ENCODE results near the gene SERPINA12. TPM values are rescaled to one million over a fixed set of nuclear protein-coding genes. Genes with fewer than 3 reads are reported as not detected.
A peak's percentile ranks its signal among the peaks of the same experiment; 100 is the strongest.

Gene SERPINA12
- total RNA-seq, 2 donors from 2014 or later, result not detected

GRCh38 chr14:94462763-94463572 is 46.3 kb downstream of the SERPINA12 start:
- Mint-ChIP-seq H3K27me3 (ENCODE audit: low read depth) (peaks cover 3% of the 10 kb centered on the region), H3K4me3 (no peak overlapping the region), H3K36me3 (ENCODE audit: insufficient read depth in 2 of 2) (peaks cover 2 to 5% of the 10 kb centered on the region in 2 donors), H3K4me1 (ENCODE audit: low read depth) (no peaks in the 10 kb centered on the region), H3K9me3 (peaks cover 9 to 15% of the 10 kb centered on the region in 2 donors), H3K27ac (no peak overlapping the region)
- DNase-seq (no peak), ATAC-seq (replicated peaks in 1 of 2) (no peak)

GRCh38 chr14:94462219-94462551 is 47.1 kb downstream of the SERPINA12 start:
- H3K27ac Mint-ChIP-seq, result no peak overlapping the region
- H3K4me1 Mint-ChIP-seq (ENCODE audit: low read depth), result no peaks in the 10 kb centered on the region
- no peaks in the 10 kb centered on the region for H3K27me3 Mint-ChIP-seq (ENCODE audit: low read depth)
- peaks cover 2 to 5% of the 10 kb centered on the region in 2 donors for H3K36me3 Mint-ChIP-seq (ENCODE audit: insufficient read depth in 2 of 2)
- ATAC-seq (replicated peaks in 1 of 2) (no peak), DNase-seq (no peak)
- no peak overlapping the region for H3K4me3 Mint-ChIP-seq
- H3K9me3 Mint-ChIP-seq, result peaks cover 4 to 11% of the 10 kb centered on the region in 2 donors

- peaks cover 3% of the 10 kb centered on the region for H3K27me3 Mint-ChIP-seq (ENCODE audit: low read depth)
- H3K27ac Mint-ChIP-seq, result no peak overlapping the region
- H3K4me3 Mint-ChIP-seq, result no peak overlapping the region
These were observed 47.6 kb downstream of the SERPINA12 start for GRCh38 chr14:94461526-94462218.

GRCh38 chr14:94460631-94461416 is 48.4 kb downstream of the SERPINA12 start:
- no peak overlapping the region for H3K4me3 Mint-ChIP-seq
- no peak for DNase-seq
- peaks cover 9% of the 10 kb centered on the region for H3K27me3 Mint-ChIP-seq (ENCODE audit: low read depth)
- peaks cover 5 to 8% of the 10 kb centered on the region in 2 donors for H3K9me3 Mint-ChIP-seq
- no peaks in the 10 kb centered on the region for H3K4me1 Mint-ChIP-seq (ENCODE audit: low read depth)
- no peak overlapping the region for H3K27ac Mint-ChIP-seq
- ATAC-seq (replicated peaks in 1 of 2), result peak in 1 of 2 donors; percentile 50
- peaks cover 2% of the 10 kb centered on the region in 2 donors for H3K36me3 Mint-ChIP-seq (ENCODE audit: insufficient read depth in 2 of 2)

More at GRCh38 chr14:94461526-94462218, 47.6 kb downstream of the SERPINA12 start:
- DNase-seq, result no peak
- Mint-ChIP-seq H3K9me3 (peaks cover 5 to 11% of the 10 kb centered on the region in 2 donors), H3K36me3 (ENCODE audit: insufficient read depth in 2 of 2) (peaks cover 2 to 5% of the 10 kb centered on the region in 2 donors), H3K4me1 (ENCODE audit: low read depth) (no peaks in the 10 kb centered on the region)
- ATAC-seq (replicated peaks in 1 of 2), result no peak

GRCh38 chr14:94458558-94459205 is 50.6 kb downstream of the SERPINA12 start:
- no peak for ATAC-seq (replicated peaks in 1 of 2)
- H3K4me1 Mint-ChIP-seq (ENCODE audit: low read depth), result no peaks in the 10 kb centered on the region
- peaks cover 6 to 7% of the 10 kb centered on the region in 2 donors for H3K9me3 Mint-ChIP-seq
- peaks cover 12% of the 10 kb centered on the region for H3K27me3 Mint-ChIP-seq (ENCODE audit: low read depth)
- no peak overlapping the region for H3K4me3 Mint-ChIP-seq
- H3K27ac Mint-ChIP-seq, result no peak overlapping the region
- no peak for DNase-seq
- H3K36me3 Mint-ChIP-seq (ENCODE audit: insufficient read depth in 2 of 2), result no peaks in the 10 kb centered on the region

- no peak for ATAC-seq (replicated peaks in 1 of 2)
- Mint-ChIP-seq H3K9me3 (peaks cover 6 to 7% of the 10 kb centered on the region in 2 donors), H3K4me3 (no peak overlapping the region)
These were observed 51.2 kb downstream of the SERPINA12 start for GRCh38 chr14:94458096-94458495.

GRCh38 chr14:94455928-94456327 is 53.3 kb downstream of the SERPINA12 start:
- no peaks in the 10 kb centered on the region for H3K36me3 Mint-ChIP-seq (ENCODE audit: insufficient read depth in 2 of 2)
- no peaks in the 10 kb centered on the region for H3K4me1 Mint-ChIP-seq (ENCODE audit: low read depth)
- H3K27ac Mint-ChIP-seq, result no peak overlapping the region
- no peak overlapping the region for H3K4me3 Mint-ChIP-seq
- peaks cover 2 to 7% of the 10 kb centered on the region in 2 donors for H3K9me3 Mint-ChIP-seq
- DNase-seq (no peak), ATAC-seq (replicated peaks in 1 of 2) (no peak)
- peaks cover 14% of the 10 kb centered on the region for H3K27me3 Mint-ChIP-seq (ENCODE audit: low read depth)

More at GRCh38 chr14:94458096-94458495, 51.2 kb downstream of the SERPINA12 start:
- H3K27ac Mint-ChIP-seq, result no peak overlapping the region
- H3K36me3 Mint-ChIP-seq (ENCODE audit: insufficient read depth in 2 of 2), result no peaks in the 10 kb centered on the region
- no peak for DNase-seq
- H3K27me3 Mint-ChIP-seq (ENCODE audit: low read depth), result peaks cover 12% of the 10 kb centered on the region
- no peaks in the 10 kb centered on the region for H3K4me1 Mint-ChIP-seq (ENCODE audit: low read depth)

GRCh38 chr14:94451826-94452225 is 57.4 kb downstream of the SERPINA12 start:
- Mint-ChIP-seq H3K4me1 (ENCODE audit: low read depth) (no peaks in the 10 kb centered on the region), H3K36me3 (ENCODE audit: insufficient read depth in 2 of 2) (no peaks in the 10 kb centered on the region), H3K27me3 (ENCODE audit: low read depth) (peaks cover 23% of the 10 kb centered on the region), H3K9me3 (peaks cover 2 to 7% of the 10 kb centered on the region in 2 donors), H3K27ac (no peak overlapping the region), H3K4me3 (no peak overlapping the region)
- DNase-seq, result no peak
- ATAC-seq (replicated peaks in 1 of 2), result no peak

GRCh38 chr14:94451091-94451771 is 58.0 kb downstream of the SERPINA12 start:
- H3K4me3 Mint-ChIP-seq, result no peak overlapping the region
- peaks cover 2 to 6% of the 10 kb centered on the region in 2 donors for H3K9me3 Mint-ChIP-seq

GRCh38 chr14:94450722-94451090 is 58.6 kb downstream of the SERPINA12 start:
- H3K4me1 Mint-ChIP-seq (ENCODE audit: low read depth), result no peaks in the 10 kb centered on the region
- no peaks in the 10 kb centered on the region for H3K36me3 Mint-ChIP-seq (ENCODE audit: insufficient read depth in 2 of 2)
- H3K27ac Mint-ChIP-seq, result no peak overlapping the region
- DNase-seq (no peak), ATAC-seq (replicated peaks in 1 of 2) (no peak)
- H3K4me3 Mint-ChIP-seq, result no peak overlapping the region
- peaks cover 15% of the 10 kb centered on the region for H3K27me3 Mint-ChIP-seq (ENCODE audit: low read depth)
- peaks cover 0 to 3% of the 10 kb centered on the region in 2 donors for H3K9me3 Mint-ChIP-seq

More at GRCh38 chr14:94451091-94451771, 58.0 kb downstream of the SERPINA12 start:
- no peaks in the 10 kb centered on the region for H3K4me1 Mint-ChIP-seq (ENCODE audit: low read depth)
- H3K27ac Mint-ChIP-seq, result no peak overlapping the region
- DNase-seq (no peak), ATAC-seq (replicated peaks in 1 of 2) (no peak)
- no peaks in the 10 kb centered on the region for H3K36me3 Mint-ChIP-seq (ENCODE audit: insufficient read depth in 2 of 2)
- peaks cover 19% of the 10 kb centered on the region for H3K27me3 Mint-ChIP-seq (ENCODE audit: low read depth)

- H3K27me3 Mint-ChIP-seq (ENCODE audit: low read depth), result peaks cover 13% of the 10 kb centered on the region
- ATAC-seq (replicated peaks in 1 of 2) (no peak), DNase-seq (no peak)
- H3K4me1 Mint-ChIP-seq (ENCODE audit: low read depth), result no peaks in the 10 kb centered on the region
- no peak overlapping the region for H3K4me3 Mint-ChIP-seq
- H3K27ac Mint-ChIP-seq, result no peak overlapping the region
- peaks cover 0 to 3% of the 10 kb centered on the region in 2 donors for H3K9me3 Mint-ChIP-seq
- no peaks in the 10 kb centered on the region for H3K36me3 Mint-ChIP-seq (ENCODE audit: insufficient read depth in 2 of 2)
These were observed 59.3 kb downstream of the SERPINA12 start for GRCh38 chr14:94449930-94450329.
